GM21529 (cell line): Measurements from ENCODE around the gene DHX38.
A peak's percentile ranks its signal among the peaks of the same experiment; 100 is the strongest.

ENCODE experiments used
- ATAC-seq: cut with Tn5 transposase; IDR thresholded peaks from one replicate; pipeline ENCODE4 v1.9.1; 2021; ENCODE audit not compliant: unreplicated experiment

The DHX38 gene

DNA sequence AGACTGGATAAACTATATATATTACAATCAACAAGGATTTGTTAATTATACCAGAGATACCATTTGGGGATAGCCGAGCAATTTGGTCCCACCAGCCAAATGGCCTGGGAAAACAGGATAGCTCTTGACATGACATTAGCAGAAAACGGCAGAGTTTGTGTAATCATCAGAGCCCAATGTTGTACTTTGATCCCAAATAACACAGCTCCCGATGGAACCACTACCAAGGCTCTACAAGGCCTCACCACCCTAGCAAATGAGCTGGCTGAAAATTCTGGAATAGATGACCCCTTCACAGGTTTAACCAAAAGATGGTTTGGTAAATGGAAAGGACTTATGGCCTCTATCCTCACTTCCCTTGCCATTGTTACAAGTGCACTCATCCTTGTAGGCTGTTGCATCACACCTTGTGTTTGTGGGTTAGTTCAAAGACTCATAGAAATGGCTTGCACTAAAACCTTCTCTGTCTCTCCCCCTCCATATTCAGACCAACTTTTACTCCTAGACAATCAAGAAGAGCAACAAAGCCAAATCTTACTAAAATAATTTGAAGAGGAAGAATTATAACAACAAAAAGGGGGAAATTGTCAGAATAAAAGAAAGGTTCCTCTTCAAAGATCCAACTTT lies 9.8 kb upstream of the DHX38 start:
- ATAC-seq = no peak

DNA sequence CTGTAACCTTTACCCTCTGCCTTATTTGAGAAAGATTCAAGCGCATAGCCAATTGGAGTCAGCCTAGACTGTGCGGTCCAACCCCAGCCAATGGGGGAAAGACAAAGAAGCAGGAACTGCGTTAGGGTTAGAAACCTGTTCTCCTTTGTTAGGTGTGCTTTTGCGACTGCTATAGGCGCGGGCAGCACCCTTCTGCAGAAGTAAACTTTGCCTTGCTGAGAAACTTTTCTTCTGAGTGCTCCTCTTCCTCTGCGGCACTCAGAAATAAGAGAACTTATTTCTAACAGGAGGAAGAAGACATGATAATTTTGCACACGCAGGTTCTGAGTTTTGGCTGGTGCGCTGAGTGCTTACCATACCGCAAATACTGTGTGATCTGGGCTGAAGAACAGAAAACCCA lies 9.2 kb upstream of the DHX38 start:
- no peak for ATAC-seq

DNA sequence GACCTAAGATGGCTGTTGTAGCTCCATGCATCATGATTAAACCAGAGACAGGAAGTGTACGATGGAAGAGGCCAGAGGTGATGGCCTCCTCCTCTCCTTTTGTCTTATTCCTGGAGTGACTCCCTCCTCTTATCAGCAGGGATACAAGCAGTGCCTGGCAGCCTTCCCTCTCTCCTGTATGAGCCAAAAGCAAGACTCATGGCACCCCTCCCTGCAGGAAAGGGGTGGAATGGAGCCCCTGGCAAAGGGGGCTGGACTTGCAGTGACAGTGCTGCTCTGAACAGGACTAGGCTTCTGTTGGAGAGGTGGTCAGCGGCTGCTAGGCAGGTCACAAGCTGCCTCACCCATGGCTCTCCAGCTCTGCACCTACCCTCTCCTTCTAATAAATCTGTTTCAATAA lies 8.6 kb upstream of the DHX38 start:
- no peak for ATAC-seq

DNA sequence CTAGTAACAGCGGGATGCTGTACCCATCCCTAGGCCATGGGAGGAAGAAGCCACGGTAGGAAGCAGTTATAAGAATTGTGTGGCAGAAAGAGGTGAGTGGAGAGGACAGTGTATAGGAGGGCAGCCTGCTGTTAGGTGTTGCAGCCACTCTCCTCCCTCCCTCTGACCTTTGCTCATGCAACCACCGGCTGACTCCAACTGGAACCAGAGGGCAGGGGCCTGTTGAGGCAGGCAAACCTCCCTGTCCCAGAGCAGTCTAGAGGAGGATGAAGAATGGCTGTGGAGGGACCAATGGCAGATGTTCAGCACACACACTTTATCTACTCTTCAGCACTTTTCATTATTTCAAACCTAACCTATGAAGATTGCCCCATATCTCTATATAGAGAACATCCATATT lies 2.4 kb upstream of the DHX38 start:
- ATAC-seq = no peak

DNA sequence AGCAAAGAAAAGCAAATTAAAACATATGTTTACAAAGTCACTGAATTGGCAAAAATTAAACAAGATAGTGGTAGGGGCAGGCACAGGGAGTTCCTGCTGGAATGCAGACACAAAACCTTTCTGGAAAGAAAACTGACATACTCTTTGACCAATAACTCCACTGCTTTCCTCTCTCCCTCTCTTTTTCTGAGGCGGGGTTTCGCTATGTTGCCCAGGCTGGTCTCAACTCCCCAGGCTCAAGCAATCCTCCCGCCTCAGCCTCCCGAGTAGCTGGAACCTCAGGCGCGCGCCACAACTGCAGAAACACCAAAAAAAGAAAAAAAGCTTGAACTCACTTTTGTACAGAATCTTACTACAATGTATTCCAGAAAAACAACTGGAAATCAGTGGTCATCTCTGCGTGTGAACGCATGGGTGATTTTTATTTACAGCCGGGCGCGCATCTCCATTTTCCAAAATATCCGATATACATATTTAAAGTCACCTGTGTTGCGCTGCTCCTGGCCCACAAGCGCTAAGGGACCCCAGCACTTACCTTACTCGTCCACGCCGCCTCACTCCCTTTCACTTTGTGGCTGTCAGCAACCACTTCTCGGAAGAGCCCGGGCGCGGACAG lies 707 bp upstream of the DHX38 start:
- ATAC-seq = no peak

DNA sequence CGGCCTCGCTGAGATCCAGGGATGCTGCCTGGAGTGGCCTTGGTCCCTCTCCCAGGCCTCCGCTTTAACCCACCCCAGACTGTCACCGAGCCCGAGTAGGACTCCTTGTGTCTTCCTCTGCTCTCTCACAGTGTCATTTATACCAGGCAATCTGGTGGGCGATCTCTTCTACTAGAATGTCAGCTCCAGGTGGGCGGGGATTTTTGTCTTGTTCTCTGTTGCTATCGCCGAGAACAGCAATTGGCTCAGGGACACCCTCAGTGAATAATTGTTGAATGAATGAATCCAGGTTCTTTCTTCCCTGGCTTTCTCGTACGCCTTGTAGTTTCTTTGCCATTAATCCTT lies 591 bp downstream of the DHX38 start:
- no peak for ATAC-seq

DNA sequence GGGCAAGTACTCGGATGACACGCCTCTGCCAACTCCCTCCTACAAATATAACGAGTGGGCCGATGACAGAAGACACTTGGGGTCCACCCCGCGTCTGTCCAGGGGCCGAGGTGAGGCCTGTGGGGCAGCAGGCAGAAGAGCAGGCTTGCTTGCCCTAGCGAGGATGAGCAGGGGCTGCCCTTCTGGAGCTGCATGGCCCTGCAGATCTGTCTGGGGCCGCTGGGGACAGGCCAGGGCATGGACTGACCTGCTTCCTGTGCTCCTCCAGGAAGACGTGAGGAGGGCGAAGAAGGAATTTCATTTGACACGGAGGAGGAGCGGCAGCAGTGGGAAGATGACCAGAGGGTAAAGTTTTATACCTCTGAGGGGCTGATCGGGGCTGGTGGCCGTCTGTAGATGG lies 5.3 kb downstream of the DHX38 start:
- no peak for ATAC-seq

DNA sequence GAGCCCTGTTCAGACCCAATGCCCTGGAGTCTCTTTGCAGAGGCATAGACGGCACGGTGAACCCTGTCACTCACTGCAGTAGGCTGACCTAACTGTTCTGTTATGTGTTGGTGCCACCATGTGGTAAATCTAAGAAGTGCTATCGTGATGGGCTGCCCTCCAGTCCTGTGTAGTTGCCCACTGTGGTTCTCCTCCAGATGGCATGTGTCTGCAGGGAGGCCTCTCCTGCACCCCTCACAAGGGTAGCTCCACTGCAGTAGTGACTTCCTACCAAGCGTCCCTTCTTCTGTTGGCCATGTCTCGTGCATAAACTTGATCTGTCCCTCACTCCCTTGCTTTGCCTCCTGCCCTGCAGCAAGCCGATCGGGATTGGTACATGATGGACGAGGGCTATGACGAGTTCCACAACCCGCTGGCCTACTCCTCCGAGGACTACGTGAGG lies 5.8 kb downstream of the DHX38 start:
- ATAC-seq = peak; percentile 79

DNA sequence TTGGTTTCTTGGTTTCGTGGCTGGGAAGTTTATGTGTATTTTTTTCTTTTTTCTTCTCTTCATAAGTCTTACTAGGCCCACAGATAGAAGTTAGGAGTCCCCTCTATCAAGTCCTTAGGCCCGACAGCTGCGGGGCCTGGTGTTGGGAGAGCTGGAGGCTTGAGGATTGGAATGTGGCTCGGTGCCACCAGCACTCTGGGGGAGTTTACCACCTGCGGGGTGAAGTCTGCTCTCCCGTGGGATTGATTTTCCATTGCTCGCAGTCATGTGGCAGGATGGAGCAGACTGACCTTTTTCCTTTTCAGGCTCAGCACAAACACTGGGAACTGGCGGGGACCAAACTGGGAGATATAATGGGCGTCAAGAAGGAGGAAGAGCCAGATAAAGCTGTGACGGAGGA lies 7.5 kb downstream of the DHX38 start:
- ATAC-seq = no peak

DNA sequence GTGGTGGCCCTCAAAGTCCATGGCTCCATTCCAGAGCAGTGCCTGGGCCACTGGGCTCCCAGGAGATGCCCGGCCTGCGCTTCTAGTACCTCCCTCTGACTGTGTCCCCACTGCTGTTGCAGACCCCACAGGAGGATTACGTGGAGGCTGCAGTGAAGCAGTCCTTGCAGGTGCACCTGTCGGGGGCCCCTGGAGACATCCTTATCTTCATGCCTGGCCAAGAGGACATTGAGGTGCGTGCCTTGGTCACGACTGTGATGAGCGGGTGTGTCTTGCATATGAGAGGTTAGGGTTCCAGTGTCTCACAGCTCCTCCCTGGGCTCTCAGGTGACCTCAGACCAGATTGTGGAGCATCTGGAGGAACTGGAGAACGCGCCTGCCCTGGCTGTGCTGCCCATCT lies 11.3 kb downstream of the DHX38 start:
- no peak for ATAC-seq

DNA sequence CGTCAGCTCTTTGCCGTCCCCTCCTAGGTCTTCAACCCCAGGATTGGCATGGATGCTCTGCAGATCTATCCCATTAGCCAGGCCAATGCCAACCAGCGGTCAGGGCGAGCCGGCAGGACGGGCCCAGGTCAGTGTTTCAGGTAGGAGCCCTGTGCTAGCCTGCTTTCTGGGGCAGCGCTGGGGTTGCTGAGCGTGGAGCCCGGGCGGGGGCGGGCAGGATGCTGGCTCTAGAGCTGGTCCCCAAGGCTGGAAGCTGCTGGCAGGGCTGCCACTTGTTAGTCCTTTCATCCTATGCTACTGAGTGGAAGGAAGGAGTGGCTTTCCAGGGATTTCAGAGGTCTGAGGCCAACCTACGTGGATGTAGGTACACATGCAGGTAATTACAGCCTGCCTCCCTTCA lies 12.3 kb downstream of the DHX38 start:
- ATAC-seq = no peak

DNA sequence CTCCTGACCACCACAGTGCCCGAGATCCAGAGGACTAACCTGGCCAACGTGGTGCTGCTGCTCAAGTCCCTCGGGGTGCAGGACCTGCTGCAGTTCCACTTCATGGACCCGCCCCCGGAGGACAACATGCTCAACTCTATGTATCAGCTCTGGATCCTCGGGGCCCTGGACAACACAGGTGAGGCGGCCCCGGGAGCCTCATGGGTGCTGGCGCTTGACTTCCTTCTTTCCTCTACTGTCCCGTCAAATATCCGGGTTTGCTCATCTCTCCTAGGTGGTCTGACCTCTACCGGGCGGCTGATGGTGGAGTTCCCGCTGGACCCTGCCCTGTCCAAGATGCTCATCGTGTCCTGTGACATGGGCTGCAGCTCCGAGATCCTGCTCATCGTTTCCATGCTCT lies 13.7 kb downstream of the DHX38 start:
- ATAC-seq = no peak

DNA sequence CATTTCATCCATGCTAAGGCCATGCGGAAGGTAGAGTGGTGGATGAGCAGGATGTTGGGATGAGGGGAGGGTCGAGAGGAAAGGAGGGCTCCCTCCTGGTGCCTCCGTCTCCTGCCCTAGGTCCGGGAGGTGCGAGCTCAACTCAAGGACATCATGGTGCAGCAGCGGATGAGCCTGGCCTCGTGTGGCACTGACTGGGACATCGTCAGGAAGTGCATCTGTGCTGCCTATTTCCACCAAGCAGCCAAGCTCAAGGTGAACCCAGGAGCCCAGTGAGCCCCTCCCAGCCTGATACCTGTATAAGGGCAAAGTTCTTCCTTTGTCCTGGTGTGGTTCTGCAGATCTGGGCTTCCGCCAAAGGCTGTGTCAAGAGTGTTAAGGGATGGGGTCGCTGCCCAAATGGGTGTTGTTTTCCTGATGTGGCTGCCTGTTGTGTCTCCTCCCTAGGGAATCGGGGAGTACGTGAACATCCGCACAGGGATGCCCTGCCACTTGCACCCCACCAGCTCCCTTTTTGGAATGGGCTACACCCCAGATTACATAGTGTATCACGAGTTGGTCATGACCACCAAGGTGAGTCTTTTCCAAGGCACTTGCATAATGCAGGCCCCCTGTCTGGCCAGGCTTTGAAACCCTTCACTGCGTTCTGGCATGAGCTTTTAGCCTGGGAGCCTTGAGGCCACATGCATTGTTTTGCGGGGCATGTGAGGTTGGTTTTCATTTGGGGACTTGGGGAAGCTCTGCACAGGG lies 14.9 kb downstream of the DHX38 start:
- ATAC-seq = no peak

DNA sequence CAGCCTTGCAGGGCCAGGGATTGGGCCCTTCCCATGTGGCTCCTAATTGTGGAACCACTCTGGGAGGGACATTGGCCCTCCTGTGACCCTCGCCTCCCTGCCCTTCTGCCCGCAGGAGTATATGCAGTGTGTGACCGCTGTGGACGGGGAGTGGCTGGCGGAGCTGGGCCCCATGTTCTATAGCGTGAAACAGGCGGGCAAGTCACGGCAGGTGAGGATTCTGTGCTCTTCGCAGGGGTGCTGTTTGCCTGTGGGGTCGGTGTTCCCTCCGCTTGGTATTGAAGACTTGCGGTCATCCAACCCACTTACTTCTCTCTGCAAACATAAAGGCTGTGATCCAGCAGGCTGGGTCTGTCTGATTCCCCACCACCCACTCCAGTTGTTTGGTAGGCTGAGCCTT lies 15.7 kb downstream of the DHX38 start:
- ATAC-seq = no peak

DNA sequence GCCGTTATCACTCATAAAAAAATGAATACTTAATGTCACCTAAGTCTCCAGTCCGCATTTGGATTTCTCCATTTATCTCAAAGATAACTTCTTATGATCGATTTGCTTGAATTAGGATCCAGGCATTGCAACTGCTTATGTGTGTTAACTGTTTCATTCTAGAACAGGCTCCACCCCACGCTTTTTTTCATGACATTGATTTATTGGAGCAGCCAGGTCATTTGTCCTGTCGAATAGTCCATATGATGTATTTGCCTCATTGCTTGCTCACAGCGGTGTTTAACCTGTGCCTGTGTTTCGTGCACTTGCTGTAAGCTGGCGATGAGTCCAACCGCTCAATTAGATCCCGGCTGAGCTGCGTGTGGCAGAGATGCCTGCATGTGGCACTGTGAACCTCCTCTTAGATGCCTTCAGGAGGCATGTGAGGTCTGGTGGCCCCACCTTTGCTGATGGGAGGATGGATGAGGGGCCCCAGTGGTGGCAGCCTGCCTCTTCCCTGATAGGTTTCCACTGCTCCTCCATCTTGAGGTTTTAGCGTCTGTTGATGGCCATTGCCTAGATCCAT lies 16.4 kb downstream of the DHX38 start:
- ATAC-seq = no peak

DNA sequence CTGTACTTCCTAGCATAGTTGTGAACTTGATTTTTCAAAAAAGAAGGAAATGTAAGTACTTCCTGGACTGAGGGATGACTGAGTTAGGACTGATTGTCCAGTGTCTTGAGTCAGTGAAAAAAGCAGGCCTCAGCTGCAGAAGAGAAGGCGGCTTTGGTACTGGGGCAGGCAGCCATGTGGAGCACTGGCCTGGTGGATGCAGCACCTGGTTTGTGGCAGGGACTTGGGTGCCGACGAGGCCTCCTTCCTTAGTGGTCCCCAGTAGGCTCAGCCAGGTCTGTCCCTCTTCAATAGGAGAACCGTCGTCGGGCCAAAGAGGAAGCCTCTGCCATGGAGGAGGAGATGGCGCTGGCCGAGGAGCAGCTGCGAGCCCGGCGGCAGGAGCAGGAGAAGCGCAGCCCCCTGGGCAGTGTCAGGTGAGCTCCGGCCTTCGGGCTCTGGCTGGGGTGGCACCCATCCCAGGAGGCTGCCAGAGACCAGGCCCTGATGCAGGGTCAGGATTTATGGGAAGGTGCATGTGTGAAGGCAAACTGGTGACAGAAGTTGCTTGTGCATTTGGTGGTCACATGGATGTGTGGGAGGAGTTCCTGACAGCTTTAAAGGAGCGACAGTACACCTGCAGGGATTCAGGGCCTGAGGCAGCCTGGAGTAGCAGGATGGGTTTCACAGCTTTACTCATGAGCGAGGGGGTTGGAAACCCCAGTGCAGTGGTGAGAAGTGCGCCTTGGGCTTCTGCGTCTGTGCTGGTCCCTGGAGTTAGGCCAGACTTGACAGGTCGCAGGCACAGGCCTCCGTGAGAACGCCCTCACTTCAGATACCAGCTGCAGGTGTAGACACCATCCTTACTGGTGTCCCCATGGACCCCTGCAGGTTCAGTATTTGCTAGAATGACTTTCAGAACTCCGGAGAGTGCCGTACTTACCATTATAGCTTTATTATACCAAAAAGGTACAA lies 17.3 kb downstream of the DHX38 start:
- ATAC-seq = no peak

DNA sequence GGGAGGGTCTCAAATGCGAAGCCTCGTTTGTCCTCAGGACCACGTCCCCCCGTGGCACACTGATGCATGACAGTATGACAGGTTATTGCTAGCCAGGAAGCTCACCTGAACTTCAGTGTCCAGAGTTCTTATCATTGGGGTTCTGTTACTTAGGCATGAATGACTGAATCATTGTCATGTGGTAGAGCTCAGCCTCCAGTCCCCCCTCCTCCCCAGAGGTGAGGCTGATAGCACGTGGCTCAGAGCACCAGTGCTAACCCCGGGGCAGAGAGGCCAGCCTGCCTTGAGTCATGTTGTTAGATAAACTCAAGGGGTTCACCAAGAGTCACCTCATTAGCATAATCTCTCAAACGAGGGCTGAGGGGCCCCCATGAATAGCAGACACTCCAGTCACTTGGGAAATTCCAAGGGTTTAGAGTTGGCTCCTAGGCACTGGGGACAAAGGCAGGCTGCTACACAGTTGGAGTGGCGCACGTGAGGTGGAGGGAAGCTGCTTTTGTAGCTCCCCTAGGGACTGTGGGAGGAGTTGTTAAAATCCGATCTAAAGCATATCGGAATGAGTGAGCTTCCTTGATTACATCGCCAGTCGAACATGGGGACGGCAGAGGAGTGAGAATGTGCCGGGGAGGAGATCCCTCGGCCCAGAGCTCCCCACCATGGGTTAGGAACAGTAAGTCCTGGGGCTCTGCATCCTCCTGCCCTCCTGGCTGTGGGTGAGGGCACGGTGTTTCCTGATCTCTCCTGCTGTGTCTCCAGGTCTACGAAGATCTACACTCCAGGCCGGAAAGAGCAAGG lies 18.2 kb downstream of the DHX38 start:
- ATAC-seq = no peak

DNA sequence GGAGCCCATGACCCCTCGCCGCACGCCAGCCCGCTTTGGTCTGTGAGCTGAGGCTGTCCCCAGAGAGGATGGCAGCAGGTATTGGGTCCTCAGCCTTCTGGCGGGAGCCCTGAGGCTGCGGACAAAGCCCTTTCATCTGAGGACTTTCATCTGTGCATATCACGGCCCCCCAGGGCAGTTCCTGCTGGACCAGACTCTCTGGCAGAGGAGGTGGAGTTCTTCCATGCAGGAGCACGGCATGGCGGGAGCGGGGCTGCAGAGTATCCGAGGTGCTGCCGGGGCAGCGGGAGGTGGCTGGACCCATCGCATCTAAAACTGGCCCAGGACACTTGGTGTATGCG lies 18.8 kb downstream of the DHX38 start:
- ATAC-seq = no peak

DNA sequence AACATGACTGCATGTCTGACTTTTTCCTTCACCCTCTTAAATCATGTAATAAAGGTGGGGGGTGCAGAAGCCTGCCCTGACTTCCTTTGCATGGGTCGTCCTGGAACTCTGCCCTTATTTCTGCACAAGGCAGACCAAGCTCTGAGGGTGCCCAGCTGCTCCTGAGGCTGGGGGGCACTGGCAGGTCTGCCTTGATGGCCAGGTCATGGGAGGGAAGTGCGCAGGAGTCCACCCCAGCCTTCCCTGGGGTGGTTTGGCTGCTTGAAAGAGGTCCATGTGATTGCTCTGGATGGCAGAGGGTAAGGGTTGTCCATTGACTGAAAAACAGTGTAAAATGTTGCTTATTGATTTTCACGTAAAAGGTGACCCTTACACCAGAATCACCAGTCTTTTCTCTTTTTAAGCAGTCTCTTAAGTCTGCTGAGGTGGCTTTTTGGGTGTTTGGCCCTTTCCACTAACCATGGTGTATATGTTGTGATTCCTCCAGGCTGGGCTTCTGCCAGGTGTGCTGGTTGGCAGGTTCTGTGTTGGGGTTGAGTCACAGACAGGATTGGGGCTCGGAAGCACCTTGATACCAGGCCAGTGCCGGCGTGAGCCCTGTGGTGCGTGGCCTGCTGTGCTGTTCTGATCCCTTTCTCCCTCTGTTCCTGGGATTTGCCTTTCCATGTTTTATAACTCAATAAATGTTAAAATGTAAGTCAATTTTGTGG lies 19.4 kb downstream of the DHX38 start:
- ATAC-seq = no peak

DNA sequence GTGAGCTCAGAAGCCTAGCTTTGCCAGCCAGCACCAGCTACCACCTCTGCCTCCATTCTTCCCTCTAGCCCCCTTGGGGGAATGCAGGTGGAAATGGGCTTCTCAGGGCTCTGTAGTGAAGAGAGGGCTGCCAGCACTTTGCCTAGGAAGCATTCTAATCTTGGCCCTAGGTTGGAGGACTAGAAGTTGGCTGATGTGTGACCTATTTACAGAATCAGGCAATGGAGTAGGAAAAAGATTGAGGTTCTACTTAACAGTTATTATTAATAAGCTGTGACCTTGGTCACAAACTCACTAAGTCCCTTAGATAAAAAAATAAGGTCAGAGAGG lies 19.9 kb downstream of the DHX38 start:
- ATAC-seq = no peak
